ENCODE results near the gene TAF12. TPM values are rescaled to one million over a fixed set of nuclear protein-coding genes. Genes with fewer than 3 reads are reported as not detected.

The TAF12 gene
- polyA plus RNA-seq, 1 of the 3 experiments (the other 2 are of a cell fraction), result 34.9 TPM

GRCh38 chr1:28571911-28572310 lies 71.0 kb downstream of the TAF12 start:
- Histone ChIP-seq H3F3A (replicated peaks; ENCODE audit: insufficient read depth) (peaks cover 39% of the 10 kb centered on the region), H3K36me3 (replicated peaks in 1 of 2; ENCODE audit: control insufficient read depth in 1 of 2, insufficient read depth in 2 of 2, low read length in 1 of 2) (peaks cover 9 to 23% of the 10 kb centered on the region in 2 experiments), H3K4me3 (ENCODE audit: low read depth in 2 of 2, low read length in 1 of 2) (no peak overlapping the region), H3K79me2 (ENCODE audit: insufficient read depth) (no peaks in the 10 kb centered on the region), H2AFZ (ENCODE audit: low read depth) (no peak overlapping the region), H3K4me1 (ENCODE audit: control insufficient read depth in 1 of 2, insufficient read depth in 2 of 2, low read depth in 1 of 2, low read length in 1 of 2) (no peaks in the 10 kb centered on the region), H3K9me2 (no peaks in the 10 kb centered on the region), H4K20me1 (ENCODE audit: insufficient read depth) (no peaks in the 10 kb centered on the region), H3K4me2 (no peak overlapping the region), H3K9ac (no peak overlapping the region), H3K9me3 (no peaks in the 10 kb centered on the region), H3K27ac (ENCODE audit: low read depth in 2 of 2, low read length in 1 of 2) (no peak overlapping the region), H3K27me3 (ENCODE audit: insufficient read depth) (no peaks in the 10 kb centered on the region)
- TF ChIP-seq JUND (IDR thresholded peaks at IDR 0.05) (no peak), RAD21 (IDR thresholded peaks at IDR 0.05; ENCODE audit: low read length) (no peak), ZBTB33 (IDR thresholded peaks at IDR 0.05; ENCODE audit: borderline replicate concordance, low read depth) (no peak), IRF3 (IDR thresholded peaks at IDR 0.05; ENCODE audit: low read depth, low read length) (no peak), EZH2phosphoT487 (IDR thresholded peaks at IDR 0.05; ENCODE audit: borderline replicate concordance, low read depth) (no peak), USF1 (IDR thresholded peaks at IDR 0.05; ENCODE audit: borderline replicate concordance, low read depth) (no peak), FOXJ3 (CRISPR knock-in tag; IDR thresholded peaks at IDR 0.05) (no peak), TAF1 (IDR thresholded peaks at IDR 0.05; ENCODE audit: borderline replicate concordance, low read depth, low read length) (no peak), NFIC (IDR thresholded peaks at IDR 0.05; ENCODE audit: borderline replicate concordance) (no peak), YY1 (IDR thresholded peaks at IDR 0.05; ENCODE audit: low read depth) (no peak), GATA2 (CRISPR knock-in tag; IDR thresholded peaks at IDR 0.05) (no peak), REST (IDR thresholded peaks at IDR 0.05; ENCODE audit: low read depth, low read length) (no peak), FOXM1 (IDR thresholded peaks at IDR 0.05; ENCODE audit: low read depth) (no peak), PBX3 (IDR thresholded peaks at IDR 0.05) (no peak), NRF1 (IDR thresholded peaks at IDR 0.05; ENCODE audit: low read depth, low read length) (no peak), POLR2AphosphoS5 (IDR thresholded peaks at IDR 0.05; ENCODE audit: low read depth, low read length) (no peak)
- ChIA-PET CTCF (interaction anchor here (2.4 kb wide), 1 partner anchor 10 kb away, joined by 11 read pairs; no protein-coding TSS in a partner anchor), POLR2A (interaction anchor here (1.0 to 4.7 kb wide), 2 partner anchors 9 to 10 kb away, joined by 3 to 34 read pairs; no protein-coding TSS in a partner anchor)
- 100% methylated on average over 4 of the region's 4 CpGs for WGBS (ENCODE audit: low lambda C conversion rate)
- DNase-seq, result no peak

Data from SK-N-SH (cell line).